Ovary (tissue), 3 donors: Measurements from ENCODE around the gene GRAMD2A.

Experiments
- CTCF ChIP-seq, 3 donors: fragments of 450-650 bp in 2 of 3; fragments of 200-600 bp in 1 of 3; IDR thresholded peaks; one replicate each; pipeline versions ENCODE4 v1.5.1 to v1.8.0; 2016 to 2022; ENCODE audit warnings: antibody characterized with exemption in 3 of 3, mild to moderate bottlenecking in 1 of 3
- POLR2A ChIP-seq: fragments of 450-650 bp; IDR thresholded peaks from one replicate; pipeline ENCODE4 v1.6.1; 2017; ENCODE audit warnings: antibody characterized with exemption, mild to moderate bottlenecking, moderate library complexity
- donor health status: DM: no; HTN: no; CAD: no.

- no peak for TF ChIP-seq CTCF (IDR thresholded peaks at IDR 0.05)
- TF ChIP-seq POLR2A: no peak
These were observed 13.8 kb downstream of the GRAMD2A start for GRCh38 chr15:72183781-72184164.
